Pancreas (tissue), 10 donors: Measurements from ENCODE around the gene SLC24A1. TPM values are rescaled to one million over a fixed set of nuclear protein-coding genes. Genes with fewer than 3 reads are reported as not detected.
"Not testable (repeated sequence)": the region's sequence is repeated elsewhere in the genome, so short reads cannot be mapped to it uniquely, and the experiment has no call there.

Source experiments
- ATAC-seq, 4 donors: fragments of 200-7000 bp; cut with Tn5 transposase; one replicate each; pipeline versions ENCODE4 v1.8.0 to v1.9.1; 2020; ENCODE audit warnings: mild to moderate bottlenecking in 4 of 4, moderate library complexity in 4 of 4
- DNase-seq, 6 donors: peaks; one replicate each; pipeline ENCODE4 v3.0.0-alpha.2; 2020
- FAIRE-seq: peaks from 2 replicates; lab custom pipeline; 2012; peaks lifted over from hg19 to GRCh38; lab: Jason Lieb, UNC
- H3K27ac ChIP-seq, 4 donors: fragments of 200-600 bp; sonication (generic); 1 replicate in 3 of 4; 2 replicates in 1 of 4; pipeline versions ENCODE4 v1.5.0 to v1.8.0; 2020
- H3K27me3 ChIP-seq, 4 donors: fragments of 200-600 bp; one replicate each; pipeline ENCODE4 v1.8.0; 2021
- H3K36me3 ChIP-seq, 3 donors: fragments of 200-600 bp; sonication (generic) in 1 of 3; one replicate each; pipeline versions ENCODE4 v1.5.0 to v1.8.0; 2020 to 2021
- H3K4me1 ChIP-seq, 3 donors: fragments of 200-600 bp; one replicate each; pipeline ENCODE4 v1.8.0; 2021
- H3K4me3 ChIP-seq, 4 donors: fragments of 200-600 bp; sonication (generic) in 2 of 4; one replicate each; pipeline versions ENCODE4 v1.5.0 to v1.8.0; 2020 to 2021
- H3K9me3 ChIP-seq, 4 donors: fragments of 200-600 bp; one replicate each; pipeline ENCODE4 v1.8.0; 2021
- WGBS, 2 donors: extraction: QIAGEN DNeasy Blood & Tissue Kit; methylation state at CpG; one replicate each; pipeline ENCODE4 v1.1.7; 2013; 5-methylcytosine and 5-hydroxymethylcytosine counted together
- intact Hi-C, 3 donors: fragments of 100-400 bp; cut with DNase I; formaldehyde crosslinking; loops; one replicate each; pipeline versions ENCODE4 v1.11.1 to v1.14.2; 2022
- polyA plus RNA-seq, 2 donors: library from polyadenylated mRNA; stranded (reverse); fragments of 200-250 nt; gene quantifications; one replicate each; pipeline ENCODE4 v1.2.3, GENCODE V29; 2013
- total RNA-seq, 6 donors: library from RNA; stranded (reverse); fragmentation: NEBNext Ultra II Directional in 4 of 6; extraction: Animal tissue kit (Norgen Biotek cat#: 25700) in 4 of 6; gene quantifications; one replicate each; pipeline versions ENCODE4 v1.2.1 to v1.2.4, GENCODE V29; 2021 to 2023
- TF ChIP-seq, protein P1 (sequence below), 4 donors: fragments of 200-600 bp; sonication (generic) in 3 of 4; IDR thresholded peaks; one replicate each; pipeline versions ENCODE4 v1.5.0 to v1.8.0; 2021; ENCODE audit warnings: antibody characterized with exemption in 4 of 4
- donor health status: healthy with polysubstance abuse.
- donor health status: DM: no; HTN: no; CAD: no; lungs with moderate emphysema.
- donor health status: DM: no; HTN: no; CAD: no.
- donor health status: control.
- donor health status: control.
- donor health status: Bipolar disorder and iron deficiency.
- donor health status: DM: yes; HTN: yes; CAD: no.
- donor health status: DM: no; HTN: no; CAD: no.
- donor health status: DM: no; HTN: no; CAD: no.
- donor health status: DM: yes; HTN: yes; CAD: no.

Gene SLC24A1
- total and polyA plus RNA-seq, 8 donors, result 1.9 to 5.8 (median 4.0) TPM

DNA sequence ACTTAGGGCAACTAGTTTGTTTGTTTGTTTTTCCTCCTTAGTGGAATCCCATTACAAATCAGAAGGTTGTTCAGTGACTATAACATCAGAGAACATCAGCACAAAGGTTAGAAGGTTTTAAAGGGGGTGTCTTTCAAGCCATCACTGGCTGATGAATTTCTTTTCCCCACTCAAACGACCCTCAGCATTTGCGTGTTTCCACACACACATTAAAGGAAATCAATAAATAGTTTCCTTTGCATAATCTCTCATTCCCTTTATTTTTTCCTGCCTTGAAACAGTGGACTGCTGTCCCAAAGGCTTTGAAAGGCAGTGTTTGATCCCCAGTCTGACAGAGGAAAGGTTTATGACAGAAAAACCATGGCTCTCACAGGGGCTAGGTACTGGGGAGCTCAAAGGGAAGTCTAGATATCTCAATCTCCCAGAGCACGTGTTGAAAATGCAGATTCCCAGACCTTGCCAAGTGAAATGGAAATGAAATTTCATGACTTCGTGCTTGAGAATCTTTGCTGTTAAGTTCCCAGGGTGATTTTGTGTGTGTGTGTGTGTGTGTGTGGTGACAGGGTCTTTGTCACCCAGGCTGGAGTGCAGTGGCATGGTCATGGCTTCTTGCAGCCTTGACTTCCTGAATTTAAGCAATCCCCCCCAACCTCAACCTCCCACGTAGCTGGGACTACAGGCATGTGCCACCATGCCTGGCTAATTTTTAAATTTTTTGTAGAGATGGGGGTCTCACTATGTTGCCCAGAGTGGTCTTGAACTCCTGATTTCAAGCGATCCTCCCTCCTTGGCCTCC lies 8.6 kb upstream of the SLC24A1 start:
- TF ChIP-seq, protein P1, sequence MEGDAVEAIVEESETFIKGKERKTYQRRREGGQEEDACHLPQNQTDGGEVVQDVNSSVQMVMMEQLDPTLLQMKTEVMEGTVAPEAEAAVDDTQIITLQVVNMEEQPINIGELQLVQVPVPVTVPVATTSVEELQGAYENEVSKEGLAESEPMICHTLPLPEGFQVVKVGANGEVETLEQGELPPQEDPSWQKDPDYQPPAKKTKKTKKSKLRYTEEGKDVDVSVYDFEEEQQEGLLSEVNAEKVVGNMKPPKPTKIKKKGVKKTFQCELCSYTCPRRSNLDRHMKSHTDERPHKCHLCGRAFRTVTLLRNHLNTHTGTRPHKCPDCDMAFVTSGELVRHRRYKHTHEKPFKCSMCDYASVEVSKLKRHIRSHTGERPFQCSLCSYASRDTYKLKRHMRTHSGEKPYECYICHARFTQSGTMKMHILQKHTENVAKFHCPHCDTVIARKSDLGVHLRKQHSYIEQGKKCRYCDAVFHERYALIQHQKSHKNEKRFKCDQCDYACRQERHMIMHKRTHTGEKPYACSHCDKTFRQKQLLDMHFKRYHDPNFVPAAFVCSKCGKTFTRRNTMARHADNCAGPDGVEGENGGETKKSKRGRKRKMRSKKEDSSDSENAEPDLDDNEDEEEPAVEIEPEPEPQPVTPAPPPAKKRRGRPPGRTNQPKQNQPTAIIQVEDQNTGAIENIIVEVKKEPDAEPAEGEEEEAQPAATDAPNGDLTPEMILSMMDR (IDR thresholded peaks at IDR 0.05), result no peak
- Histone ChIP-seq H3K36me3 (no peaks in the 10 kb centered on the region), H3K4me1 (peaks cover 6 to 19% (median 12%) of the 10 kb centered on the region in 3 donors), H3K27ac (no peak overlapping the region), H3K4me3 (no peak overlapping the region), H3K27me3 (no peaks in the 10 kb centered on the region), H3K9me3 (no peaks in the 10 kb centered on the region)
- 47 to 55% methylated on average over 6 of the region's 6 CpGs for WGBS, 2 donors
- FAIRE-seq (no peak), DNase-seq (no peak), ATAC-seq (no peak)
- intact Hi-C loops, result no loop called here

DNA sequence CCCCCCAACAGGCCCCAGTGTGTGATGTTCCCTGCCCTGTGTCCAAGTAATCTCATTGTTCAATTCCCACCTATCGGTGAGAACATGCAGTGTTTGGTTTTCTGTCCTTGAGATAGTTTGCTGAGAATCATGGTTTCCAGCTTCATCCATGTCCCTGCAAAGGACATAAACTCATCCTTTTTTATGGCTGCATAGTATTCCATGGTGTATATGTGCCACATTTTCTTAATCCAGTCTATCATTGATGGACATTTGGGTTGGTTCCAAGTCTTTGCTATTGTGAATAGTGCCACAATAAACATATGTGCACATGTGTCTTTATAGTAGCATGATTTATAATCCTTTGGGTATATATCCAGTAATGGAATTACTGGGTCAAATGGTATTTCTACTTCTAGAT lies 5.9 kb upstream of the SLC24A1 start:
- WGBS, 2 donors, result 94 to 100% methylated on average over 1 of the region's 1 CpG
- H3K27me3 ChIP-seq, intact Hi-C loops, DNase-seq, H3K27ac ChIP-seq, H3K4me3 ChIP-seq, FAIRE-seq, ATAC-seq, H3K9me3 ChIP-seq, H3K36me3 ChIP-seq, H3K4me1 ChIP-seq: not testable (repeated sequence)

DNA sequence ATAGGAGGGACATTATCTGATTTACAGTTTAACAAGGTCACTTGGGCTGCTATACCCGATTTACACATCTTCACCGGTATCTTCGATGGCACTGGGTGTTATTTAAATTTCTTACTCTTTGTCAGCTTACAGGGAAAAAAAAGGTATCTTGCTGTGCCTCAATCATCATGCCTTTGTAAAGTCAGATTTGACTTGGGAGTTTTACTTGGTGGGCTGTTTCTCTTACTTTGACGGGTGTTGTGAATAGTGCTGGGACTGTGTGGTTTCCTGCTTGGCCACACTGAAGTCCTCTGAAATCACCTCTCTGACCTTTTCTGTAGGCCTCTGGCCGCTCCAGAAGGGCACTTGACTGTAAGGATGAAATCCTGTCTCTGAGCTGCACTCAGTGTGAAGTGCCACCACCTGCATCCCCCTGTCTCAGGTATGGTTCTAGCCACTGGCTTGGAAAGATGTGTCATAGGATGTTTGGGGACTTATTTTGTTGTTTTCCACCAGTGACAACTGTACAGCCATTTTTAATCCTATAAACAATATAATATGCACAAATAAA lies 3.1 kb upstream of the SLC24A1 start:
- FAIRE-seq, result no peak
- H3K4me1 ChIP-seq, result no peaks in the 10 kb centered on the region
- H3K27me3 ChIP-seq, result no peaks in the 10 kb centered on the region
- no peak overlapping the region for H3K27ac ChIP-seq
- DNase-seq, result no peak
- intact Hi-C loops, result no loop called here
- no peaks in the 10 kb centered on the region for H3K36me3 ChIP-seq
- ATAC-seq, result no peak
- no peak overlapping the region for H3K4me3 ChIP-seq
- TF ChIP-seq, protein P1 (IDR thresholded peaks at IDR 0.05), result no peak
- no peaks in the 10 kb centered on the region for H3K9me3 ChIP-seq
- 62 to 72% methylated on average over 5 of the region's 5 CpGs for WGBS, 2 donors

- WGBS, 2 donors, result 68 to 70% methylated on average over 5 of the region's 5 CpGs
- intact Hi-C loops, result no loop called here
- no peaks in the 10 kb centered on the region for H3K36me3 ChIP-seq
- ATAC-seq (no peak), FAIRE-seq (no peak), DNase-seq (no peak)
- no peaks in the 10 kb centered on the region for H3K4me1 ChIP-seq
- TF ChIP-seq, protein P1 (IDR thresholded peaks at IDR 0.05), result no peak
- no peak overlapping the region for H3K4me3 ChIP-seq
- H3K27me3 ChIP-seq, result no peaks in the 10 kb centered on the region
- H3K27ac ChIP-seq, result no peak overlapping the region
- H3K9me3 ChIP-seq, result no peaks in the 10 kb centered on the region
Measured at GRCh38 chr15:65619626-65620290, 2.0 kb upstream of the SLC24A1 start.

GRCh38 chr15:65620833-65621232 lies 905 bp upstream of the SLC24A1 start:
- TF ChIP-seq, protein P1 (IDR thresholded peaks at IDR 0.05), result no peak
- no peak overlapping the region for H3K4me3 ChIP-seq
- no peak for ATAC-seq
- no peak for DNase-seq
- H3K36me3 ChIP-seq, result no peaks in the 10 kb centered on the region
- no peak for FAIRE-seq
- no peaks in the 10 kb centered on the region for H3K9me3 ChIP-seq
- no peak overlapping the region for H3K27ac ChIP-seq
- WGBS, 2 donors, result 83 to 86% methylated on average over 2 of the region's 2 CpGs
- intact Hi-C loops, result no loop called here
- no peaks in the 10 kb centered on the region for H3K4me1 ChIP-seq
- no peaks in the 10 kb centered on the region for H3K27me3 ChIP-seq
